Uterus (tissue), 4 donors: ENCODE data around the gene RPL3. TPM values are rescaled to one million over a fixed set of nuclear protein-coding genes. Genes with fewer than 3 reads are reported as not detected.

Experiments used
- DNase-seq, 2 donors: peaks; one replicate each; pipeline ENCODE4 v3.0.0-alpha.2; 2019 to 2020
- H3K27ac ChIP-seq, 2 donors: fragments of 200-600 bp; sonication (generic); 1 replicate in 1 of 2; 2 replicates in 1 of 2; pipeline ENCODE4 v1.5.1; 2016 to 2018
- H3K27me3 ChIP-seq, 2 donors: fragments of 200-600 bp; sonication (generic); one replicate each; pipeline ENCODE4 v1.5.1; 2018 to 2019; ENCODE audit warnings: control low read depth in 1 of 2
- H3K36me3 ChIP-seq, 2 donors: fragments of 200-600 bp; sonication (generic); one replicate each; pipeline ENCODE4 v1.5.1; 2019; ENCODE audit warnings: control low read depth in 1 of 2
- H3K4me1 ChIP-seq, 2 donors: fragments of 200-600 bp; sonication (generic); one replicate each; pipeline ENCODE4 v1.5.1; 2018 to 2019; ENCODE audit warnings: control low read depth in 1 of 2
- H3K4me3 ChIP-seq, 2 donors: fragments of 200-600 bp; sonication (generic); 1 replicate in 1 of 2; 2 replicates in 1 of 2; pipeline ENCODE4 v1.5.1; 2018 to 2019; ENCODE audit warnings: mild to moderate bottlenecking in 1 of 2
- H3K9me3 ChIP-seq, 2 donors: fragments of 200-600 bp; sonication (generic); one replicate each; pipeline ENCODE4 v1.5.1; 2019; ENCODE audit warnings: control low read depth in 1 of 2
- CTCF ChIP-seq, 4 experiments: fragments of 200-600 bp in 2 of 4; fragments of 450-650 bp in 2 of 4; sonication (generic) in 2 of 4; IDR thresholded peaks; one replicate each; pipeline ENCODE4 v1.5.1; 2016 to 2019; ENCODE audit warnings: antibody characterized with exemption in 4 of 4, mild to moderate bottlenecking in 2 of 4, moderate library complexity in 1 of 4
- POLR2A ChIP-seq, 2 donors: fragments of 450-650 bp; IDR thresholded peaks; one replicate each; pipeline ENCODE4 v1.6.1; 2016; ENCODE audit warnings: antibody characterized with exemption in 2 of 2, mild to moderate bottlenecking in 1 of 2, moderate library complexity in 1 of 2
- intact Hi-C: fragments of 100-400 bp; cut with DNase I; formaldehyde crosslinking; loops from one replicate; pipeline ENCODE4 v1.15.1; 2023; ENCODE audit warnings: low total_unique reads
- total RNA-seq, 4 donors: library from RNA; depleted of rRNA in 3 of 4; stranded (reverse); fragments of >200 nt in 3 of 4; gene quantifications; one replicate each; pipeline versions ENCODE4 v1.1.0 to v1.2.4, GENCODE V29; 2014 to 2023
- donor health status: DM: yes; HTN: yes; CAD: no.

The RPL3 gene
- total RNA-seq, 4 donors from 2014 or later, result 1,498 to 2,840 (median 2,333) TPM

- H3K9me3 ChIP-seq, result no peaks in the 10 kb centered on the region
- H3K27ac ChIP-seq, result no peak overlapping the region
- no peaks in the 10 kb centered on the region for H3K36me3 ChIP-seq
- DNase-seq, result no peak
- intact Hi-C loops, result no loop called here
- no peak overlapping the region for H3K4me3 ChIP-seq
- H3K27me3 ChIP-seq, result no peaks in the 10 kb centered on the region
- no peaks in the 10 kb centered on the region for H3K4me1 ChIP-seq
- TF ChIP-seq CTCF (IDR thresholded peaks at IDR 0.05), result no peak
- no peak for TF ChIP-seq POLR2A (IDR thresholded peaks at IDR 0.05)
These were observed 35.7 kb upstream of the RPL3 start for GRCh38 chr22:39355080-39355479.

GRCh38 chr22:39353346-39353745, 33.9 kb upstream of the RPL3 start:
- DNase-seq, result no peak
- intact Hi-C loops, result no loop called here
- no peak overlapping the region for H3K27ac ChIP-seq

GRCh38 chr22:39352306-39352891, 33.0 kb upstream of the RPL3 start:
- DNase-seq, result no peak
- intact Hi-C loops, result no loop called here
- H3K36me3 ChIP-seq, result no peaks in the 10 kb centered on the region
- no peaks in the 10 kb centered on the region for H3K4me1 ChIP-seq
- no peaks in the 10 kb centered on the region for H3K27me3 ChIP-seq
- no peak overlapping the region for H3K4me3 ChIP-seq
- H3K27ac ChIP-seq, result no peak overlapping the region
- H3K9me3 ChIP-seq, result no peaks in the 10 kb centered on the region
- TF ChIP-seq POLR2A (IDR thresholded peaks at IDR 0.05), result no peak

More at GRCh38 chr22:39353346-39353745, 33.9 kb upstream of the RPL3 start:
- TF ChIP-seq POLR2A (IDR thresholded peaks at IDR 0.05) (no peak), CTCF (IDR thresholded peaks at IDR 0.05) (no peak)
- Histone ChIP-seq H3K4me3 (no peak overlapping the region), H3K9me3 (no peaks in the 10 kb centered on the region), H3K4me1 (no peaks in the 10 kb centered on the region), H3K36me3 (no peaks in the 10 kb centered on the region), H3K27me3 (no peaks in the 10 kb centered on the region)

GRCh38 chr22:39351689-39352214, 32.3 kb upstream of the RPL3 start:
- H3K27me3 ChIP-seq, result no peaks in the 10 kb centered on the region
- no peak for TF ChIP-seq CTCF (IDR thresholded peaks at IDR 0.05)
- no peak for TF ChIP-seq POLR2A (IDR thresholded peaks at IDR 0.05)
- intact Hi-C loops, result no loop called here
- H3K36me3 ChIP-seq, result no peaks in the 10 kb centered on the region
- no peaks in the 10 kb centered on the region for H3K4me1 ChIP-seq
- H3K9me3 ChIP-seq, result no peaks in the 10 kb centered on the region
- no peak for DNase-seq
- H3K27ac ChIP-seq, result peak overlapping the region in 1 of 2 donors; percentile 82
- H3K4me3 ChIP-seq, result no peak overlapping the region

- Histone ChIP-seq H3K36me3 (no peaks in the 10 kb centered on the region), H3K4me1 (no peaks in the 10 kb centered on the region), H3K9me3 (no peaks in the 10 kb centered on the region), H3K27ac (peak overlapping the region; percentile 82 to 84), H3K27me3 (no peaks in the 10 kb centered on the region), H3K4me3 (peak overlapping the region; percentile 53 to 86)
- DNase-seq, result no peak
- intact Hi-C loops, result no loop called here
- no peak for TF ChIP-seq POLR2A (IDR thresholded peaks at IDR 0.05)
These were observed 31.6 kb upstream of the RPL3 start for GRCh38 chr22:39350757-39351688.
